ENCODE measurements around the gene FAM184A. TPM values are rescaled to one million over a fixed set of nuclear protein-coding genes. Genes with fewer than 3 reads are reported as not detected.
"Not testable (repeated sequence)": the region's sequence is repeated elsewhere in the genome, so short reads cannot be mapped to it uniquely, and the experiment has no call there.

The FAM184A gene
- polyA plus RNA-seq, 1 experiment, result not detected

GRCh38 chr6:118999494-119000040 is 78.9 kb downstream of the FAM184A start:
- Histone ChIP-seq H3K36me3 (ENCODE audit: control insufficient read depth, insufficient read depth, low read length) (no peaks in the 10 kb centered on the region), H3K4me3 (ENCODE audit: low read depth, low read length) (no peak overlapping the region), H3K27me3 (ENCODE audit: control insufficient read depth, insufficient read depth, low read length) (no peaks in the 10 kb centered on the region)
- ChIA-PET POLR2A (no interaction called here), CTCF (no interaction called here)
- TF ChIP-seq CTCF (IDR thresholded peaks at IDR 0.05; ENCODE audit: insufficient read depth, low read depth, low read length), result no peak
- no peak for DNase-seq (ENCODE audit: low read depth)

- H3K27me3 ChIP-seq (ENCODE audit: control insufficient read depth, insufficient read depth, low read length); H3K4me3 ChIP-seq (ENCODE audit: low read depth, low read length); POLR2A ChIA-PET; DNase-seq (ENCODE audit: low read depth); H3K36me3 ChIP-seq (ENCODE audit: control insufficient read depth, insufficient read depth, low read length): not testable (repeated sequence)
- CTCF ChIA-PET, result interaction anchor here (1.1 kb wide), 1 partner anchor 19 kb away, joined by 3 read pairs; no protein-coding TSS in a partner anchor
These were observed 81.0 kb downstream of the FAM184A start for GRCh38 chr6:118997426-118997825.

GRCh38 chr6:118996289-118996820 is 82.1 kb downstream of the FAM184A start:
- Histone ChIP-seq H3K4me3 (ENCODE audit: low read depth, low read length) (no peak overlapping the region), H3K27me3 (ENCODE audit: control insufficient read depth, insufficient read depth, low read length) (no peaks in the 10 kb centered on the region), H3K36me3 (ENCODE audit: control insufficient read depth, insufficient read depth, low read length) (no peaks in the 10 kb centered on the region)
- no peak for TF ChIP-seq CTCF (IDR thresholded peaks at IDR 0.05; ENCODE audit: insufficient read depth, low read depth, low read length)
- ChIA-PET CTCF (no interaction called here), POLR2A (no interaction called here)
- DNase-seq (ENCODE audit: low read depth), result no peak

GRCh38 chr6:118993803-118994251 is 84.6 kb downstream of the FAM184A start:
- no peak for TF ChIP-seq CTCF (IDR thresholded peaks at IDR 0.05; ENCODE audit: insufficient read depth, low read depth, low read length)
- Histone ChIP-seq H3K27me3 (ENCODE audit: control insufficient read depth, insufficient read depth, low read length) (no peaks in the 10 kb centered on the region), H3K4me3 (ENCODE audit: low read depth, low read length) (no peak overlapping the region), H3K36me3 (ENCODE audit: control insufficient read depth, insufficient read depth, low read length) (no peaks in the 10 kb centered on the region)
- no peak for DNase-seq (ENCODE audit: low read depth)
- CTCF ChIA-PET, result no interaction called here
- POLR2A ChIA-PET, result no interaction called here

GRCh38 chr6:118993358-118993757 is 85.1 kb downstream of the FAM184A start:
- ChIA-PET POLR2A (no interaction called here), CTCF (no interaction called here)
- no peak for TF ChIP-seq CTCF (IDR thresholded peaks at IDR 0.05; ENCODE audit: insufficient read depth, low read depth, low read length)
- Histone ChIP-seq H3K36me3 (ENCODE audit: control insufficient read depth, insufficient read depth, low read length) (no peaks in the 10 kb centered on the region), H3K4me3 (ENCODE audit: low read depth, low read length) (no peak overlapping the region), H3K27me3 (ENCODE audit: control insufficient read depth, insufficient read depth, low read length) (no peaks in the 10 kb centered on the region)
- DNase-seq (ENCODE audit: low read depth), result no peak
